ENCODE data around the gene CACNA1C. TPM values are rescaled to one million over a fixed set of nuclear protein-coding genes. Genes with fewer than 3 reads are reported as not detected.
A peak's percentile ranks its signal among the peaks of the same experiment; 100 is the strongest.

Gene CACNA1C
- polyA plus RNA-seq, 1 of the 3 experiments (the other 2 are of a cell fraction) = 1.5 TPM

GRCh38 chr12:2682296-2683251 lies 629.8 kb downstream of the CACNA1C start:
- CTCF ChIA-PET = interaction anchor here (0.6 to 1.8 kb wide), 11 partner anchors 9 to 113 kb away, joined by 3 to 9 read pairs (median 3); no protein-coding TSS in a partner anchor
- WGBS (ENCODE audit: low lambda C conversion rate) = 74% methylated on average over 9 of the region's 10 CpGs
- TF ChIP-seq RAD21 (IDR thresholded peaks at IDR 0.05; ENCODE audit: low read length) (peak; percentile 61), SMC3 (IDR thresholded peaks at IDR 0.05; ENCODE audit: low read depth, low read length) (peak; percentile 27), CTCF (IDR thresholded peaks at IDR 0.05) (peak; percentile 63), PBX3 (IDR thresholded peaks at IDR 0.05) (no peak), GABPA (IDR thresholded peaks at IDR 0.05; ENCODE audit: low read depth) (no peak)
- TF ChIP-seq, protein P1, sequence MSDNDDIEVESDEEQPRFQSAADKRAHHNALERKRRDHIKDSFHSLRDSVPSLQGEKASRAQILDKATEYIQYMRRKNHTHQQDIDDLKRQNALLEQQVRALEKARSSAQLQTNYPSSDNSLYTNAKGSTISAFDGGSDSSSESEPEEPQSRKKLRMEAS (IDR thresholded peaks at IDR 0.05; ENCODE audit: low read depth) = no peak
- Histone ChIP-seq H3K27me3 (ENCODE audit: insufficient read depth) (no peaks in the 10 kb centered on the region), H3K9me2 (no peaks in the 10 kb centered on the region), H3K9me3 (no peaks in the 10 kb centered on the region), H3K4me1 (ENCODE audit: control insufficient read depth in 1 of 2, insufficient read depth in 2 of 2, low read depth in 1 of 2, low read length in 1 of 2) (no peaks in the 10 kb centered on the region), H3K36me3 (replicated peaks in 1 of 2; ENCODE audit: control insufficient read depth in 1 of 2, insufficient read depth in 2 of 2, low read length in 1 of 2) (no peaks in the 10 kb centered on the region), H3K4me2 (no peak overlapping the region), H3K9ac (no peak overlapping the region), H3K4me3 (ENCODE audit: low read depth in 2 of 2, low read length in 1 of 2) (no peak overlapping the region; a peak in 1 of 4 replicates), H4K20me1 (ENCODE audit: insufficient read depth) (no peaks in the 10 kb centered on the region), H3K79me2 (ENCODE audit: insufficient read depth) (no peaks in the 10 kb centered on the region), H3F3A (replicated peaks; ENCODE audit: insufficient read depth) (no peaks in the 10 kb centered on the region), H2AFZ (ENCODE audit: low read depth) (no peak overlapping the region), H3K27ac (ENCODE audit: low read depth in 2 of 2, low read length in 1 of 2) (no peak overlapping the region)
- POLR2A ChIA-PET = no interaction called here
- peak; percentile 49 for DNase-seq

DNA sequence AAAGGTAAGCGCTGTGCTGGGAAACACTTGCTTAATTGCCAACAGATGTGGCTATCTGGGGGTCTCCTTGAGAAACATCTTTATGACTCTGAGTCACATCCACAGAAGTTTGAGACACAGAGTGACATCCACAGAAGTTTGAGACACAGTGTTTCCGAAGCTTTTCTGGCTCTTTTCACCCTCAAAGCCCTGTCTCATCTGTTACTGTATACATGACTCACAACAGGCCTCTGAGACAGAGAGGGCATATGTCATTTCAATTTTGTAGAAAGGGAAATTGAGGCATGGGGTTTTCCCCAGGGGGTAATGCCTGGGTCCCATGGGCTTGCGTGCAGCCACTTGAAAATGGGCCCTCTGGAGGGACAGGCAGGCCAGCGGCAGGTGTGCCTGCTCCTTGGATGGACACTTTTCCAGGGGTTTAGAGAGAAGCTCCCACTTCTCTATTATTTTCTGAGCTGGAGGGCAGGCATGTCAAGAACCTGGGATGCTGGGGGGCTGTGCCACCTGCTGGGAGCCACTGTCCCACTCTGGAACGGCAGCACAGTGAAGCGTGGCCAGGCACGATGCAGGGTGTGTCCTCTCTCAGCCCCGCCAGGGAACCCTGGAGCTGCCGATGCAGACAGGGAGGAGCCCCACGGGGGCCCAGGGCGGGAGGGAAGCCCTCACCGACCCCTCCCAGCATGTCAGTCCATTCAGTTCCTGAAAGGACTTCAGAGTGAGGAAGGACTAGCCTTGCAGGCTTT lies 630.7 kb downstream of the CACNA1C start:
- Histone ChIP-seq H3K4me1 (ENCODE audit: control insufficient read depth in 1 of 2, insufficient read depth in 2 of 2, low read depth in 1 of 2, low read length in 1 of 2) (no peaks in the 10 kb centered on the region), H3F3A (replicated peaks; ENCODE audit: insufficient read depth) (no peaks in the 10 kb centered on the region), H3K9ac (no peak overlapping the region), H3K27ac (ENCODE audit: low read depth in 2 of 2, low read length in 1 of 2) (no peak overlapping the region), H3K9me3 (no peaks in the 10 kb centered on the region), H4K20me1 (ENCODE audit: insufficient read depth) (no peaks in the 10 kb centered on the region), H3K4me3 (ENCODE audit: low read depth in 2 of 2, low read length in 1 of 2) (no peak overlapping the region), H2AFZ (ENCODE audit: low read depth) (no peak overlapping the region), H3K36me3 (replicated peaks in 1 of 2; ENCODE audit: control insufficient read depth in 1 of 2, insufficient read depth in 2 of 2, low read length in 1 of 2) (no peaks in the 10 kb centered on the region), H3K27me3 (ENCODE audit: insufficient read depth) (no peaks in the 10 kb centered on the region), H3K4me2 (no peak overlapping the region), H3K9me2 (no peaks in the 10 kb centered on the region), H3K79me2 (ENCODE audit: insufficient read depth) (no peaks in the 10 kb centered on the region)
- POLR2A ChIA-PET = no interaction called here
- WGBS (ENCODE audit: low lambda C conversion rate) = 82% methylated on average over 10 of the region's 12 CpGs
- no peak for DNase-seq
- CTCF ChIA-PET = interaction anchor here (0.6 to 1.8 kb wide), 10 partner anchors 8 to 893 kb away, joined by 3 to 9 read pairs (median 3); no protein-coding TSS in a partner anchor
- TF ChIP-seq ELF1 (IDR thresholded peaks at IDR 0.05) (no peak), CTCF (IDR thresholded peaks at IDR 0.05) (no peak), REST (IDR thresholded peaks at IDR 0.05; ENCODE audit: low read depth, low read length) (no peak), NRF1 (IDR thresholded peaks at IDR 0.05; ENCODE audit: low read depth, low read length) (no peak), JUND (IDR thresholded peaks at IDR 0.05) (no peak), SMC3 (IDR thresholded peaks at IDR 0.05; ENCODE audit: low read depth, low read length) (no peak), MXI1 (IDR thresholded peaks at IDR 0.05; ENCODE audit: low read depth, low read length) (no peak), FOXM1 (IDR thresholded peaks at IDR 0.05; ENCODE audit: low read depth) (no peak), EZH2phosphoT487 (IDR thresholded peaks at IDR 0.05; ENCODE audit: borderline replicate concordance, low read depth) (no peak)
- TF ChIP-seq, protein P2, sequence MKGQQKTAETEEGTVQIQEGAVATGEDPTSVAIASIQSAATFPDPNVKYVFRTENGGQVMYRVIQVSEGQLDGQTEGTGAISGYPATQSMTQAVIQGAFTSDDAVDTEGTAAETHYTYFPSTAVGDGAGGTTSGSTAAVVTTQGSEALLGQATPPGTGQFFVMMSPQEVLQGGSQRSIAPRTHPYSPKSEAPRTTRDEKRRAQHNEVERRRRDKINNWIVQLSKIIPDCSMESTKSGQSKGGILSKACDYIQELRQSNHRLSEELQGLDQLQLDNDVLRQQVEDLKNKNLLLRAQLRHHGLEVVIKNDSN (IDR thresholded peaks at IDR 0.05; ENCODE audit: borderline replicate concordance, low read depth) = no peak
